HG02763 (cell line): ENCODE results near the gene RGS17.

Experiments used
- ATAC-seq: cut with Tn5 transposase; IDR thresholded peaks from one replicate; pipeline ENCODE4 v1.9.1; 2021; ENCODE audit warnings: mild to moderate bottlenecking, moderate library complexity; ENCODE audit not compliant: unreplicated experiment

The RGS17 gene

GRCh38 chr6:152959333-152959732 is 171.7 kb downstream of the RGS17 start:
- ATAC-seq = no peak

GRCh38 chr6:152957796-152958195 is 173.3 kb downstream of the RGS17 start:
- no peak for ATAC-seq
